Measurements from ENCODE around the gene TCTN3. TPM values are rescaled to one million over a fixed set of nuclear protein-coding genes. Genes with fewer than 3 reads are reported as not detected.
"Not testable (repeated sequence)": the region's sequence is repeated elsewhere in the genome, so short reads cannot be mapped to it uniquely, and the experiment has no call there.

Gene TCTN3
- polyA plus RNA-seq, 1 donor (not counting 4 experiments of a cell fraction or from before 2014, with no cell fraction given): 43.0 TPM

GRCh38 chr10:95739056-95739455 lies 45.3 kb upstream of the TCTN3 start:
- Histone ChIP-seq H3K9me1 (ENCODE audit: control insufficient read depth, extremely low read depth, insufficient read depth, low read length) (no peaks in the 10 kb centered on the region), H3K36me3 (ENCODE audit: control insufficient read depth in 2 of 2, extremely low read depth in 1 of 2, insufficient read depth in 2 of 2, low read length in 2 of 2) (no peaks in the 10 kb centered on the region), H2AFZ (ENCODE audit: control insufficient read depth, low read length) (no peak overlapping the region), H4K20me1 (ENCODE audit: control insufficient read depth, extremely low read depth, insufficient read depth, low read length) (no peaks in the 10 kb centered on the region), H3K4me3 (ENCODE audit: control insufficient read depth in 2 of 3, extremely low read depth in 1 of 3, insufficient read depth in 2 of 3, low read depth in 1 of 3, low read length in 3 of 3) (no peak overlapping the region), H3K9ac (ENCODE audit: control insufficient read depth, extremely low read depth, insufficient read depth, low read length) (no peak overlapping the region), H3K9me3 (ENCODE audit: control insufficient read depth, low read depth, low read length) (no peaks in the 10 kb centered on the region), H3K4me2 (ENCODE audit: control insufficient read depth, extremely low read depth, insufficient read depth, low read depth, low read length) (no peak overlapping the region), H3K27me3 (ENCODE audit: control insufficient read depth, extremely low read depth, insufficient read depth, low read length) (no peaks in the 10 kb centered on the region), H3K4me1 (ENCODE audit: control insufficient read depth, extremely low read depth, insufficient read depth, low read length) (no peaks in the 10 kb centered on the region), H3K27ac (ENCODE audit: control insufficient read depth, insufficient read depth, low read length) (no peak overlapping the region), H3K79me2 (ENCODE audit: control insufficient read depth, insufficient read depth, low read length) (no peaks in the 10 kb centered on the region)
- dilution Hi-C loops (cut with MboI; ENCODE audit: extremely low pct_ligation_motif_present, low sequenced_read_pairs): no loop called here
- FAIRE-seq (no peak), DNase-seq (ENCODE audit: low read depth, low spot score) (no peak)
- TF ChIP-seq EZH2 (IDR thresholded peaks at IDR 0.05; ENCODE audit: low read length) (no peak), CTCF (optimal IDR thresholded peaks at IDR 0.05 in 1 of 3, IDR thresholded peaks at IDR 0.05 in 1 of 3, conservative IDR thresholded peaks at IDR 0.05 in 1 of 3; ENCODE audit: extremely low read depth in 1 of 3, insufficient read depth in 2 of 3, low read length in 3 of 3) (no peak)

- H3K9me3 ChIP-seq (ENCODE audit: control insufficient read depth, low read depth, low read length); H3K9me1 ChIP-seq (ENCODE audit: control insufficient read depth, extremely low read depth, insufficient read depth, low read length); H3K4me2 ChIP-seq (ENCODE audit: control insufficient read depth, extremely low read depth, insufficient read depth, low read depth, low read length); H3K27ac ChIP-seq (ENCODE audit: control insufficient read depth, insufficient read depth, low read length); FAIRE-seq; H3K27me3 ChIP-seq (ENCODE audit: control insufficient read depth, extremely low read depth, insufficient read depth, low read length); H3K36me3 ChIP-seq (ENCODE audit: control insufficient read depth in 2 of 2, extremely low read depth in 1 of 2, insufficient read depth in 2 of 2, low read length in 2 of 2); H2AFZ ChIP-seq (ENCODE audit: control insufficient read depth, low read length); H3K4me1 ChIP-seq (ENCODE audit: control insufficient read depth, extremely low read depth, insufficient read depth, low read length); H3K9ac ChIP-seq (ENCODE audit: control insufficient read depth, extremely low read depth, insufficient read depth, low read length); H3K79me2 ChIP-seq (ENCODE audit: control insufficient read depth, insufficient read depth, low read length); H3K4me3 ChIP-seq (ENCODE audit: control insufficient read depth in 2 of 3, extremely low read depth in 1 of 3, insufficient read depth in 2 of 3, low read depth in 1 of 3, low read length in 3 of 3); dilution Hi-C loops (cut with MboI; ENCODE audit: extremely low pct_ligation_motif_present, low sequenced_read_pairs); H4K20me1 ChIP-seq (ENCODE audit: control insufficient read depth, extremely low read depth, insufficient read depth, low read length); DNase-seq (ENCODE audit: low read depth, low spot score): not testable (repeated sequence)
Measured at GRCh38 chr10:95732907-95733306, 39.2 kb upstream of the TCTN3 start.

- no peaks in the 10 kb centered on the region for H4K20me1 ChIP-seq (ENCODE audit: control insufficient read depth, extremely low read depth, insufficient read depth, low read length)
- TF ChIP-seq CTCF (optimal IDR thresholded peaks at IDR 0.05 in 1 of 3, IDR thresholded peaks at IDR 0.05 in 1 of 3, conservative IDR thresholded peaks at IDR 0.05 in 1 of 3; ENCODE audit: extremely low read depth in 1 of 3, insufficient read depth in 2 of 3, low read length in 3 of 3) (no peak), EZH2 (IDR thresholded peaks at IDR 0.05; ENCODE audit: low read length) (no peak)
- no peaks in the 10 kb centered on the region for H3K9me1 ChIP-seq (ENCODE audit: control insufficient read depth, extremely low read depth, insufficient read depth, low read length)
- dilution Hi-C loops (cut with MboI; ENCODE audit: extremely low pct_ligation_motif_present, low sequenced_read_pairs): no loop called here
- no peaks in the 10 kb centered on the region for H3K9me3 ChIP-seq (ENCODE audit: control insufficient read depth, low read depth, low read length)
- FAIRE-seq (no peak), DNase-seq (ENCODE audit: low read depth, low spot score) (no peak)
- H3K79me2 ChIP-seq (ENCODE audit: control insufficient read depth, insufficient read depth, low read length): no peaks in the 10 kb centered on the region
- H3K4me1 ChIP-seq (ENCODE audit: control insufficient read depth, extremely low read depth, insufficient read depth, low read length): no peaks in the 10 kb centered on the region
- no peak overlapping the region for H3K4me3 ChIP-seq (ENCODE audit: control insufficient read depth in 2 of 3, extremely low read depth in 1 of 3, insufficient read depth in 2 of 3, low read depth in 1 of 3, low read length in 3 of 3)
- H3K27me3 ChIP-seq (ENCODE audit: control insufficient read depth, extremely low read depth, insufficient read depth, low read length): no peaks in the 10 kb centered on the region
- H3K9ac ChIP-seq (ENCODE audit: control insufficient read depth, extremely low read depth, insufficient read depth, low read length): no peak overlapping the region
- no peaks in the 10 kb centered on the region for H3K36me3 ChIP-seq (ENCODE audit: control insufficient read depth in 2 of 2, extremely low read depth in 1 of 2, insufficient read depth in 2 of 2, low read length in 2 of 2)
- no peak overlapping the region for H2AFZ ChIP-seq (ENCODE audit: control insufficient read depth, low read length)
- no peak overlapping the region for H3K27ac ChIP-seq (ENCODE audit: control insufficient read depth, insufficient read depth, low read length)
- H3K4me2 ChIP-seq (ENCODE audit: control insufficient read depth, extremely low read depth, insufficient read depth, low read depth, low read length): no peak overlapping the region
Measured at GRCh38 chr10:95730233-95730632, 36.5 kb upstream of the TCTN3 start.

All from keratinocyte (primary cell).